ENCODE measurements around the gene GPR157.

DNA sequence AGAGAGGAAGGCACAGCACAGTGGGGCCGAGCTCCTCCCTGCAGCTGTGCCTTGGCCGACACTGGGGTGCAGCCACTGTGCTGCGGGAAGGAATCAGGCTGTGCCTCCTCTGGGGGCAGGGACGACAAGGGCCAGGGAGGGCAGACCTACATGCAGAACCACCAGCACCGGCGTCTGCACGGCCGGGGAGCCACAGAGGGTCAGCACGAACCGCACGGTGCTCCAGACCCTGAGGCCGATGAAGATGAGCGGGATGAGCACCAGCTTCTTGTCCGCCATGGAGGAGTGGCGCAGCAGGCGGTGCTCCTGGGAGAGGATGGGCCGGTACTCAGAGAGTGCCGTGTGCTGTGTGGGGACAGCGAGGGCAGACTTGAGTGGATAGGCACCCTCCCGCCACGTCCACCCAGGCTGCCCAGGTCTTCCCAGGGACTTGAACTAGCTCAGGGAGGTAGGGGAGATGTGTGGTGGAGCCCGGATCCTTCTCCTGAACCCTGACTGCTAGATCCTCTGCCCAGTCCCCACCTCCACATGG, 23.5 kb downstream of the GPR157 start:
- TF ChIP-seq CTCF (IDR thresholded peaks at IDR 0.05) (no peak), POLR2A (IDR thresholded peaks at IDR 0.05) (no peak), EP300 (IDR thresholded peaks at IDR 0.05) (no peak)
